GM23338 (cell line): Measurements from ENCODE around the gene WDR70. TPM values are rescaled to one million over a fixed set of nuclear protein-coding genes. Genes with fewer than 3 reads are reported as not detected.

ENCODE experiments used
- ATAC-seq: fragments of 200-7000 bp; cut with Tn5 transposase; 3 replicates; pipeline ENCODE4 v1.9.1; 2020
- DNase-seq: peaks from one replicate; pipeline ENCODE4 v3.0.0-alpha.2; 2015; ENCODE audit warnings: low spot score
- H2AFZ ChIP-seq: fragments of 200-600 bp; sonication (generic); 2 replicates; pipeline ENCODE4 v1.8.0; 2016; ENCODE audit warnings: antibody characterized with exemption, mild to moderate bottlenecking, moderate library complexity
- H3F3A ChIP-seq: fragments of 200-600 bp; sonication (generic); replicated peaks from 2 replicates; pipeline ENCODE4 v1.8.0; 2017; ENCODE audit warnings: antibody characterized with exemption, mixed run types, low read depth
- H3K27ac ChIP-seq: fragments of 200-600 bp; sonication (generic); 2 replicates; pipeline ENCODE4 v1.6.1; 2016; ENCODE audit warnings: low read depth
- H3K27me3 ChIP-seq: fragments of 200-600 bp; sonication (generic); 2 replicates; pipeline ENCODE4 v1.8.0; 2016; ENCODE audit warnings: mild to moderate bottlenecking, mixed run types, moderate library complexity; ENCODE audit not compliant: insufficient read depth
- H3K36me3 ChIP-seq: fragments of 200-600 bp; sonication (generic); 2 replicates; pipeline ENCODE4 v1.8.0; 2016; ENCODE audit warnings: mild to moderate bottlenecking; ENCODE audit not compliant: insufficient read depth
- H3K4me1 ChIP-seq: fragments of 200-600 bp; sonication (generic); 2 replicates; pipeline ENCODE4 v1.8.0; 2016; ENCODE audit warnings: mild to moderate bottlenecking, moderate library complexity; ENCODE audit not compliant: insufficient read depth
- H3K4me2 ChIP-seq: fragments of 200-600 bp; sonication (generic); 2 replicates; pipeline ENCODE4 v1.7.1; 2017; ENCODE audit warnings: mixed run types
- H3K4me3 ChIP-seq: fragments of 200-600 bp; sonication (generic); 2 replicates; pipeline ENCODE4 v1.6.1; 2016; ENCODE audit warnings: mixed run types
- H3K79me2 ChIP-seq: fragments of 200-600 bp; sonication (generic); replicated peaks from 2 replicates; pipeline ENCODE4 v1.8.0; 2017; ENCODE audit warnings: mild to moderate bottlenecking; ENCODE audit not compliant: insufficient read depth
- H3K9me2 ChIP-seq: fragments of 200-600 bp; sonication (generic); 2 replicates; pipeline ENCODE4 v1.8.0; 2017; ENCODE audit not compliant: insufficient read depth
- H4K20me1 ChIP-seq: fragments of 200-600 bp; sonication (generic); replicated peaks from 2 replicates; pipeline ENCODE4 v1.8.0; 2017; ENCODE audit warnings: mild to moderate bottlenecking; ENCODE audit not compliant: insufficient read depth
- H3K27ac Mint-ChIP-seq: 2 replicates; pipeline ENCODE4 v1.8.0; 2020; ENCODE audit warnings: inconsistent platforms, mild to moderate bottlenecking, moderate library complexity, mixed read lengths
- H3K27me3 Mint-ChIP-seq: 3 replicates; pipeline ENCODE4 v1.8.0; 2022; ENCODE audit warnings: low read depth, mild to moderate bottlenecking, moderate library complexity, mixed read lengths, inconsistent platforms; ENCODE audit not compliant: insufficient read depth, poor library complexity
- H3K36me3 Mint-ChIP-seq: 3 replicates; pipeline ENCODE4 v1.8.0; 2021; ENCODE audit warnings: low read depth, mild to moderate bottlenecking, inconsistent platforms, moderate library complexity, mixed read lengths
- H3K4me1 Mint-ChIP-seq: 3 replicates; pipeline ENCODE4 v1.8.0; 2020; ENCODE audit warnings: mild to moderate bottlenecking, inconsistent platforms, mixed read lengths
- H3K4me3 Mint-ChIP-seq: 3 replicates; pipeline ENCODE4 v1.8.0; 2021; ENCODE audit warnings: moderate library complexity, mild to moderate bottlenecking, inconsistent platforms, mixed read lengths
- H3K9me3 Mint-ChIP-seq: 3 replicates; pipeline ENCODE4 v1.8.0; 2020; ENCODE audit warnings: moderate library complexity, mild to moderate bottlenecking, inconsistent platforms, mixed read lengths
- CREB1 ChIP-seq: fragments of 250-450 bp; sonication (Bioruptor Pico); IDR thresholded peaks from 2 replicates; pipeline ENCODE4 v1.5.0; 2020; ENCODE audit warnings: low read depth, mild to moderate bottlenecking, moderate library complexity
- CTCF ChIP-seq, 2 experiments: fragments of 200-600 bp in 1 of 2; sonication (generic) in 1 of 2; conservative IDR thresholded peaks; 2 replicates each; pipeline versions ENCODE4 v1.5.1 to v1.6.1; 2016 to 2017; ENCODE audit warnings: antibody characterized with exemption in 2 of 2, low read depth in 2 of 2, mild to moderate bottlenecking in 2 of 2, moderate library complexity in 1 of 2
- ETS1 ChIP-seq: IDR thresholded peaks from 2 replicates; pipeline ENCODE4 v1.6.1; 2016; ENCODE audit warnings: antibody characterized with exemption
- EZH2 ChIP-seq: fragments of 200-600 bp; sonication (generic); IDR thresholded peaks from one replicate; pipeline ENCODE4 v1.8.0; 2017; ENCODE audit warnings: antibody characterized with exemption, mild to moderate bottlenecking, low read depth; ENCODE audit not compliant: unreplicated experiment
- EZH2phosphoT487 ChIP-seq: fragments of 200-600 bp; sonication (generic); IDR thresholded peaks from one replicate; pipeline ENCODE4 v1.8.1; 2018; ENCODE audit warnings: antibody characterized with exemption; ENCODE audit not compliant: unreplicated experiment
- JUNB ChIP-seq: IDR thresholded peaks from one replicate; pipeline ENCODE4 v1.6.1; 2016; ENCODE audit warnings: antibody characterized with exemption; ENCODE audit not compliant: unreplicated experiment
- NANOG ChIP-seq: IDR thresholded peaks from 2 replicates; pipeline ENCODE4 v1.6.1; 2016; ENCODE audit warnings: antibody characterized with exemption, borderline replicate concordance
- POLR2AphosphoS5 ChIP-seq: IDR thresholded peaks from 2 replicates; pipeline ENCODE4 v1.6.1; 2016; ENCODE audit warnings: antibody characterized with exemption, low read depth
- REST ChIP-seq: IDR thresholded peaks from one replicate; pipeline ENCODE4 v1.6.1; 2018; ENCODE audit warnings: antibody characterized with exemption; ENCODE audit not compliant: unreplicated experiment
- STAT1 ChIP-seq: IDR thresholded peaks from one replicate; pipeline ENCODE4 v1.6.1; 2016; ENCODE audit warnings: antibody characterized with exemption; ENCODE audit not compliant: unreplicated experiment
- ZNF114 ChIP-seq: fragments of 250-450 bp; sonication (Bioruptor Pico); IDR thresholded peaks from 2 replicates; pipeline ENCODE4 v1.5.0; 2020; ENCODE audit warnings: mild to moderate bottlenecking, moderate library complexity
- ZNF331 ChIP-seq: fragments of 250-450 bp; sonication (Bioruptor Pico); IDR thresholded peaks from 2 replicates; pipeline ENCODE4 v1.5.0; 2020; ENCODE audit warnings: low read depth, mild to moderate bottlenecking, moderate library complexity
- ZNF462 ChIP-seq: fragments of 250-450 bp; sonication (Bioruptor Pico); IDR thresholded peaks from 2 replicates; pipeline ENCODE4 v1.5.0; 2020; ENCODE audit warnings: mild to moderate bottlenecking, moderate library complexity
- polyA plus RNA-seq: library from polyadenylated mRNA; unstranded; fragments of >200 nt; fragmentation: Nextera tagmentation; extraction: Ambion mirVana; gene quantifications from 2 replicates; pipeline ENCODE4 v1.2.1, GENCODE V29; 2016
- total RNA-seq: library from RNA; depleted of rRNA; stranded (reverse); fragments of >200 nt; shearing (Covaris generic); gene quantifications from 2 replicates; pipeline ENCODE4 v1.2.3, GENCODE V29; 2014

The WDR70 gene
- total and polyA plus RNA-seq, 2 experiments from 2014 or later: 34.9 to 86.7 TPM

GRCh38 chr5:37532976-37533740 lies 154.0 kb downstream of the WDR70 start:
- Mint-ChIP-seq H3K27me3 (peaks cover 2% of the 10 kb centered on the region), H3K4me1 (no peaks in the 10 kb centered on the region), H3K9me3 (no peaks in the 10 kb centered on the region), H3K27ac (no peak overlapping the region), H3K36me3 (no peaks in the 10 kb centered on the region), H3K4me3 (no peak overlapping the region)
- Histone ChIP-seq H3K4me3 (no peak overlapping the region), H3K4me1 (peaks cover 7% of the 10 kb centered on the region; the same call in 1 of the 2 replicates), H3K27me3 (no peaks in the 10 kb centered on the region), H3K9me2 (no peaks in the 10 kb centered on the region), H2AFZ (no peak overlapping the region), H3K4me2 (no peak overlapping the region), H3K27ac (no peak overlapping the region), H4K20me1 (no peaks in the 10 kb centered on the region), H3K36me3 (no peaks in the 10 kb centered on the region), H3F3A (no peaks in the 10 kb centered on the region), H3K79me2 (peaks cover 2% of the 10 kb centered on the region; the same call in 1 of the 2 replicates)
- TF ChIP-seq ETS1 (no peak), JUNB (no peak), REST (no peak), ZNF331 (no peak), NANOG (no peak), EZH2phosphoT487 (no peak), CREB1 (CRISPR knock-in tag) (no peak), EZH2 (no peak), CTCF (conservative IDR thresholded peaks at IDR 0.05; ENCODE audit: low read depth in 2 of 2) (no peak), POLR2AphosphoS5 (no peak), STAT1 (no peak), ZNF114 (CRISPR knock-in tag) (no peak), ZNF462 (CRISPR knock-in tag) (no peak)
- ATAC-seq (no peak), DNase-seq (no peak)
